Measurements from ENCODE around the gene LRRC71. TPM values are rescaled to one million over a fixed set of nuclear protein-coding genes. Genes with fewer than 3 reads are reported as not detected.
A peak's percentile ranks its signal among the peaks of the same experiment; 100 is the strongest.
"Not testable (repeated sequence)": the region's sequence is repeated elsewhere in the genome, so short reads cannot be mapped to it uniquely, and the experiment has no call there.

The LRRC71 gene
- polyA plus RNA-seq, 1 of the 3 experiments (the other 2 are of a cell fraction) = 0.03 TPM

DNA sequence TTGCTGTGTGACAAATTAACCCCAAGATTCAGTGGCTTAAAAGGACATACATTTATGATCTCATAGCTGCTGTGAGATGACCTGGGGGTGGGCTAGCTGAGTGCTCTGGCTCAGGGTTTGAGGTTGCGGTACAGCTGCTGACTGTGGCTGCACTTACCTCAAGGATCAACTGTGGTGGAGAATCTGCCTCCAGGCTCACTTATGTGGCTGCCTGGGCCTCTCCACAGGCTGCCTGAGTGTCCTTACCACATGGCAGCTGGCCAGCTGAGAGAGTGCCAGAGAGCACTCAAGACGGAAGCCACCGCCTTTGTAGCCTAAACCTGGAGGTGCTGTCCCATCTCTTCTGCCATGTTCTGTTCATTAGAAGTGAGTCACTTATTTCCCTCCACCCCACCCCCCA lies 5.7 kb downstream of the LRRC71 start:
- Histone ChIP-seq H3K9ac (no peak overlapping the region), H3K4me1 (ENCODE audit: control insufficient read depth in 1 of 2, insufficient read depth in 2 of 2, low read depth in 1 of 2, low read length in 1 of 2) (peaks cover 5 to 25% of the 10 kb centered on the region in 2 experiments; a peak in 2 of 4 replicates), H3K79me2 (ENCODE audit: insufficient read depth) (no peaks in the 10 kb centered on the region), H3K27ac (ENCODE audit: low read depth in 2 of 2, low read length in 1 of 2) (peak overlapping the region in 1 of 2 experiments; percentile 50; a peak in 2 of 4 replicates), H3F3A (replicated peaks; ENCODE audit: insufficient read depth) (peaks cover 15% of the 10 kb centered on the region), H2AFZ (ENCODE audit: low read depth) (no peak overlapping the region), H4K20me1 (ENCODE audit: insufficient read depth) (no peaks in the 10 kb centered on the region), H3K9me3 (no peaks in the 10 kb centered on the region), H3K36me3 (replicated peaks in 1 of 2; ENCODE audit: control insufficient read depth in 1 of 2, insufficient read depth in 2 of 2, low read length in 1 of 2) (no peaks in the 10 kb centered on the region), H3K9me2 (no peaks in the 10 kb centered on the region), H3K4me2 (no peak overlapping the region), H3K27me3 (ENCODE audit: insufficient read depth) (no peaks in the 10 kb centered on the region), H3K4me3 (ENCODE audit: low read depth in 2 of 2, low read length in 1 of 2) (no peak overlapping the region)
- peak; percentile 78 for DNase-seq
- ChIA-PET POLR2A (interaction anchor here (0.8 to 2.7 kb wide), 2 partner anchors 13 to 66 kb away, joined by 3 to 15 read pairs; partner anchors contain the start of gene NTRK1), CTCF (interaction anchor here (0.8 to 12.9 kb wide), 11 partner anchors 9 to 241 kb away, joined by 3 to 308 read pairs (median 65); partner anchors contain the start of genes INSRR, NTRK1 and PEAR1)
- WGBS (ENCODE audit: low lambda C conversion rate) = 36% methylated on average over 3 of the region's 3 CpGs
- no peak for TF ChIP-seq TEAD4 (IDR thresholded peaks at IDR 0.05; ENCODE audit: borderline replicate concordance, insufficient read depth)
- TF ChIP-seq, protein P1, sequence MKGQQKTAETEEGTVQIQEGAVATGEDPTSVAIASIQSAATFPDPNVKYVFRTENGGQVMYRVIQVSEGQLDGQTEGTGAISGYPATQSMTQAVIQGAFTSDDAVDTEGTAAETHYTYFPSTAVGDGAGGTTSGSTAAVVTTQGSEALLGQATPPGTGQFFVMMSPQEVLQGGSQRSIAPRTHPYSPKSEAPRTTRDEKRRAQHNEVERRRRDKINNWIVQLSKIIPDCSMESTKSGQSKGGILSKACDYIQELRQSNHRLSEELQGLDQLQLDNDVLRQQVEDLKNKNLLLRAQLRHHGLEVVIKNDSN (IDR thresholded peaks at IDR 0.05; ENCODE audit: borderline replicate concordance, low read depth) = no peak
- TF ChIP-seq TCF12 (IDR thresholded peaks at IDR 0.05) = peak; percentile 40; the same call in 1 of the 2 replicates
- TF ChIP-seq, protein P2, sequence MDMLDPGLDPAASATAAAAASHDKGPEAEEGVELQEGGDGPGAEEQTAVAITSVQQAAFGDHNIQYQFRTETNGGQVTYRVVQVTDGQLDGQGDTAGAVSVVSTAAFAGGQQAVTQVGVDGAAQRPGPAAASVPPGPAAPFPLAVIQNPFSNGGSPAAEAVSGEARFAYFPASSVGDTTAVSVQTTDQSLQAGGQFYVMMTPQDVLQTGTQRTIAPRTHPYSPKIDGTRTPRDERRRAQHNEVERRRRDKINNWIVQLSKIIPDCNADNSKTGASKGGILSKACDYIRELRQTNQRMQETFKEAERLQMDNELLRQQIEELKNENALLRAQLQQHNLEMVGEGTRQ (IDR thresholded peaks at IDR 0.05; ENCODE audit: borderline replicate concordance, low read depth, low read length) = no peak
- TF ChIP-seq RCOR1 (IDR thresholded peaks at IDR 0.05; ENCODE audit: low read length) = peak; percentile 20; the same call in 1 of the 2 replicates
- peak; percentile 5; the same call in 1 of the 2 replicates for TF ChIP-seq SMC3 (IDR thresholded peaks at IDR 0.05; ENCODE audit: low read depth, low read length)
- peak; percentile 85 for TF ChIP-seq NFIC (IDR thresholded peaks at IDR 0.05; ENCODE audit: borderline replicate concordance)
- TF ChIP-seq GATA2 (CRISPR knock-in tag; IDR thresholded peaks at IDR 0.05) = peak; percentile 8; the same call in 1 of the 2 replicates
- 0 out of 2 replicates have a peak, but pooled peaks have one; percentile 16 for TF ChIP-seq MAX (IDR thresholded peaks at IDR 0.05; ENCODE audit: low read depth)

GRCh38 chr1:156926695-156927094 lies 6.3 kb downstream of the LRRC71 start:
- H3K4me1 ChIP-seq (ENCODE audit: control insufficient read depth in 1 of 2, insufficient read depth in 2 of 2, low read depth in 1 of 2, low read length in 1 of 2) = peaks cover 5 to 25% of the 10 kb centered on the region in 2 experiments; a peak in 2 of 4 replicates

More at GRCh38 chr1:156926695-156927094, 6.3 kb downstream of the LRRC71 start:
- H3K4me2 ChIP-seq; H3K79me2 ChIP-seq (ENCODE audit: insufficient read depth); H3K4me3 ChIP-seq (ENCODE audit: low read depth in 2 of 2, low read length in 1 of 2); DNase-seq; H3K36me3 ChIP-seq (replicated peaks in 1 of 2; ENCODE audit: control insufficient read depth in 1 of 2, insufficient read depth in 2 of 2, low read length in 1 of 2); H3K9me3 ChIP-seq; H3K27ac ChIP-seq (ENCODE audit: low read depth in 2 of 2, low read length in 1 of 2); H3K9ac ChIP-seq; H2AFZ ChIP-seq (ENCODE audit: low read depth); H3K9me2 ChIP-seq; H4K20me1 ChIP-seq (ENCODE audit: insufficient read depth); H3K27me3 ChIP-seq (ENCODE audit: insufficient read depth): not testable (repeated sequence)
- ChIA-PET POLR2A (interaction anchor here (2.7 kb wide), 1 partner anchor 13 kb away, joined by 15 read pairs; no protein-coding TSS in a partner anchor), CTCF (interaction anchor here (0.8 to 12.9 kb wide), 19 partner anchors 10 to 283 kb away, joined by 3 to 308 read pairs (median 34); partner anchors contain the start of genes INSRR, NTRK1 and PEAR1)
- 87% methylated on average over 6 of the region's 6 CpGs for WGBS (ENCODE audit: low lambda C conversion rate)
- H3F3A ChIP-seq (replicated peaks; ENCODE audit: insufficient read depth) = peaks cover 15% of the 10 kb centered on the region
